HEK293 (cell line): ENCODE measurements around the gene TACR2.

Experiments used
- CTCF ChIA-PET: fragments of 350-600 bp; formaldehyde crosslinking; extraction: SDS; loops from one replicate; lab custom pipeline; 2021; ENCODE audit warnings: antibody characterized with exemption; lab: Yijun Ruan, JAX
- POLR2A ChIA-PET: fragments of 300-600 bp; formaldehyde crosslinking; extraction: SDS; loops from one replicate; lab custom pipeline; 2020; ENCODE audit warnings: antibody characterized with exemption, inconsistent platforms; lab: Yijun Ruan, JAX
- H3K27ac ChIP-seq: fragments of 200-500 bp; sonication (Bioruptor generic); 2 replicates; pipeline ENCODE4 v1.5.1; 2014; ENCODE audit warnings: low read depth, low read length, control low read depth, inconsistent platforms; ENCODE audit errors: extremely low read depth
- H3K36me3 ChIP-seq, 2 experiments: fragments of 200-500 bp in 1 of 2; sonication (Bioruptor generic) in 1 of 2; 1 replicate in 1 of 2; 2 replicates in 1 of 2; pipeline ENCODE4 v1.5.1; 2014 to 2017; ENCODE audit warnings: inconsistent platforms in 2 of 2, low read length in 2 of 2; ENCODE audit not compliant: control insufficient read depth in 2 of 2, insufficient read depth in 1 of 2
- H3K4me1 ChIP-seq: fragments of 200-500 bp; sonication (Bioruptor generic); 2 replicates; pipeline ENCODE4 v1.5.1; 2014; ENCODE audit warnings: mild to moderate bottlenecking, low read length, inconsistent platforms; ENCODE audit not compliant: control insufficient read depth, insufficient read depth
- H3K4me3 ChIP-seq: 2 replicates; pipeline ENCODE4 v1.5.1; 2011; ENCODE audit warnings: low read depth, mild to moderate bottlenecking, control low read depth, low read length, moderate library complexity
- H3K9me3 ChIP-seq: fragments of 200-500 bp; sonication (Bioruptor generic); 2 replicates; pipeline ENCODE4 v1.5.1; 2014; ENCODE audit warnings: low read depth, low read length, inconsistent platforms; ENCODE audit not compliant: control insufficient read depth, insufficient read depth
- GLI2 ChIP-seq: fragments of 450-650 bp; formaldehyde crosslinking; IDR thresholded peaks from 2 replicates; pipeline ENCODE4; 2017; ENCODE audit warnings: missing biosample characterization, missing genetic modification characterization, low read depth, borderline replicate concordance
- GLI4 ChIP-seq: fragments of 450-650 bp; formaldehyde crosslinking; IDR thresholded peaks from 2 replicates; pipeline ENCODE4 v1.5.1; 2016; ENCODE audit warnings: missing biosample characterization, missing genetic modification characterization
- HIC1 ChIP-seq: fragments of 450-650 bp; formaldehyde crosslinking; IDR thresholded peaks from 2 replicates; pipeline ENCODE4 v1.5.1; 2016; ENCODE audit warnings: missing biosample characterization, missing genetic modification characterization
- HOXA7 ChIP-seq: sonication (generic); formaldehyde crosslinking; IDR thresholded peaks from 2 replicates; pipeline ENCODE4 v1.8.1; 2022; ENCODE audit warnings: missing genetic modification reagents, borderline replicate concordance
- HOXD13 ChIP-seq: sonication (generic); formaldehyde crosslinking; IDR thresholded peaks from 2 replicates; pipeline ENCODE4 v1.8.0; 2022; ENCODE audit warnings: missing genetic modification reagents, borderline replicate concordance
- SP7 ChIP-seq: fragments of 450-650 bp; formaldehyde crosslinking; IDR thresholded peaks from 2 replicates; pipeline ENCODE4 v1.5.1; 2016; ENCODE audit warnings: missing biosample characterization, missing genetic modification characterization
- YY2 ChIP-seq: fragments of 450-650 bp; formaldehyde crosslinking; IDR thresholded peaks from 2 replicates; pipeline ENCODE4 v1.5.1; 2016; ENCODE audit warnings: missing biosample characterization, missing genetic modification characterization
- ZBTB7A ChIP-seq: fragments of 450-650 bp; formaldehyde crosslinking; IDR thresholded peaks from 2 replicates; pipeline ENCODE4 v1.5.1; 2016; ENCODE audit warnings: low read depth, missing biosample characterization, missing genetic modification characterization
- ZNF10 ChIP-seq: fragments of 450-650 bp; formaldehyde crosslinking; IDR thresholded peaks from 2 replicates; pipeline ENCODE4 v1.5.1; 2017; ENCODE audit warnings: missing biosample characterization, missing genetic modification characterization
- ZNF121 ChIP-seq: fragments of 450-650 bp; formaldehyde crosslinking; IDR thresholded peaks from 2 replicates; pipeline ENCODE4 v1.5.1; 2016; ENCODE audit warnings: missing biosample characterization, missing genetic modification characterization
- ZNF146 ChIP-seq: fragments of 450-650 bp; formaldehyde crosslinking; IDR thresholded peaks from 2 replicates; pipeline ENCODE4 v1.5.1; 2016; ENCODE audit warnings: missing biosample characterization, missing genetic modification characterization
- ZNF2 ChIP-seq: fragments of 450-650 bp; formaldehyde crosslinking; IDR thresholded peaks from 2 replicates; pipeline ENCODE4 v1.5.1; 2016; ENCODE audit warnings: missing biosample characterization, missing genetic modification characterization
- ZNF239 ChIP-seq: fragments of 450-650 bp; formaldehyde crosslinking; IDR thresholded peaks from 2 replicates; pipeline ENCODE4 v1.5.1; 2016; ENCODE audit warnings: missing biosample characterization, missing genetic modification characterization
- ZNF391 ChIP-seq: fragments of 450-650 bp; formaldehyde crosslinking; IDR thresholded peaks from 2 replicates; pipeline ENCODE4 v1.5.1; 2016; ENCODE audit warnings: low read depth, missing biosample characterization, missing genetic modification characterization, borderline replicate concordance
- ZNF473 ChIP-seq: fragments of 450-650 bp; formaldehyde crosslinking; IDR thresholded peaks from 2 replicates; pipeline ENCODE4 v1.5.1; 2017; ENCODE audit warnings: missing biosample characterization, missing genetic modification characterization
- ZNF639 ChIP-seq: fragments of 450-650 bp; formaldehyde crosslinking; IDR thresholded peaks from 2 replicates; pipeline ENCODE4 v1.5.1; 2016; ENCODE audit warnings: missing biosample characterization, missing genetic modification characterization
- ZNF658 ChIP-seq: fragments of 450-650 bp; formaldehyde crosslinking; IDR thresholded peaks from 2 replicates; pipeline ENCODE4; 2016; ENCODE audit warnings: missing biosample characterization, missing genetic modification characterization
- ZNF670 ChIP-seq: fragments of 450-650 bp; formaldehyde crosslinking; IDR thresholded peaks from 2 replicates; pipeline ENCODE4 v1.5.1; 2016; ENCODE audit warnings: missing biosample characterization, missing genetic modification characterization, low read depth
- ZNF704 ChIP-seq: fragments of 450-650 bp; formaldehyde crosslinking; IDR thresholded peaks from 2 replicates; pipeline ENCODE4 v1.5.1; 2016; ENCODE audit warnings: missing biosample characterization, missing genetic modification characterization
- TF ChIP-seq, protein P1 (sequence below): fragments of 450-650 bp; formaldehyde crosslinking; IDR thresholded peaks from 2 replicates; pipeline ENCODE4 v1.5.0; 2017; ENCODE audit warnings: missing biosample characterization, missing genetic modification characterization, borderline replicate concordance

Gene TACR2

DNA sequence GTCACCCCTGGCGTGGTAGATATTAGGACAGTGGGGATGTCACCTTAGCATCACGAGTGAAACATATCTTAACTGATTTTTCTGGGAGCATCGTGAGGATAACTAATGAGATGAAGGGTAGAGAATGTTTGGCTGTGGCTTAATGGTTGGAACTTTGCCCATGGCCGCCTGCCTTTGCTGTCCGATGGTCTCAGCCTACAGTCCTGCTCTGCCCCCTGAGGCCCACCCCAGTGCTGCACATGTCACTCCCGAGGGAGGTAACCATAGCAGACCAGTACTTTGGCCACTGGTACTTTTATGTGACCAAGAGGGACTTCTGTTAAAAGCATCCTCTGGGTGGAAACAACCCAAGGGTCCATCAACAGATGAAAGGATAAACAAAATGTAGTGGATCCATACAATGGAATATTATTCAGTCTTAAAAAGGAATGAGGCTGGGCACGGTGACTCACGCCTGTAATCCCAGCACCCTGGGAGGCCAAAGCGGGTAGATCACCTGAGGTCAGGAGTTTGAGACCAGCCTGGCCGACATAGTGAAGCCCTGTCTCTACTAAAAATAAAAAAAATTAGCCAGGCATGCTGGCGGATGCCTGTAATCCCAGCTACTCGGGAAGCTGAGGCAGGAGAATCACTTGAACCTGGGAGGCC is 58.4 kb downstream of the TACR2 start:
- ChIA-PET CTCF (interaction anchor here (0.7 kb wide), 1 partner anchor 294 kb away, joined by 3 read pairs; no protein-coding TSS in a partner anchor), POLR2A (no interaction called here)
- Histone ChIP-seq H3K4me1 (no peaks in the 10 kb centered on the region), H3K4me3 (no peak overlapping the region), H3K27ac (no peak overlapping the region), H3K9me3 (no peaks in the 10 kb centered on the region), H3K36me3 (peaks cover 0 to 24% of the 10 kb centered on the region in 2 experiments; a peak in 1 of 3 replicates)
- TF ChIP-seq SP7 (tag by site-specific recombination) = no peak
- TF ChIP-seq ZNF146 = peak; percentile 60

DNA sequence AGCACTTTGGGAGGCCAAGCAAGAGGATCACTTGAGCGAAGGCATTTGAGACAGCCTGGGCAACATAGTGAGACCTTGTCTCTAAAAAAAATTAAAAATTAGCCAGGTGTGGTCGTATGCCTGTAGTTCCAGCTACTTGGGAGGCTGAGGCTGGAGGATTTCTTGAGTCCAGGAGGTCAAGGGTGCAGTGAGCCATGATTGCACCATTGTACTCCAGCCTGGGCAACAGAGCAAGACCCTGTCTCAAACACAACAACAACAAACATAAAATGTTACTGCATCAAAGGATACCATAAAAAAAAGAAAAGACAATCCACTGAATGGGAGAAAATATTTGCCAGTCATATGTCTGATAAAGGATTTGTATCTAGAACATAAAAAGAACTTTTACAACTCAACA is 60.5 kb downstream of the TACR2 start:
- Histone ChIP-seq H3K4me1 (no peaks in the 10 kb centered on the region), H3K4me3 (no peak overlapping the region), H3K9me3 (no peaks in the 10 kb centered on the region), H3K36me3 (peaks cover 0 to 20% of the 10 kb centered on the region in 2 experiments; a peak in 1 of 3 replicates), H3K27ac (no peak overlapping the region)
- ChIA-PET POLR2A (interaction anchor here (0.7 kb wide), 1 partner anchor 22 kb away, joined by 4 read pairs; no protein-coding TSS in a partner anchor), CTCF (interaction anchor here (0.7 kb wide), 1 partner anchor 136 kb away, joined by 3 read pairs; the partner anchor contains the start of gene HKDC1)
- TF ChIP-seq ZNF121 = peak; percentile 55; the same call in 1 of the 2 replicates
- no peak for TF ChIP-seq ZNF391 (tag by site-specific recombination)

DNA sequence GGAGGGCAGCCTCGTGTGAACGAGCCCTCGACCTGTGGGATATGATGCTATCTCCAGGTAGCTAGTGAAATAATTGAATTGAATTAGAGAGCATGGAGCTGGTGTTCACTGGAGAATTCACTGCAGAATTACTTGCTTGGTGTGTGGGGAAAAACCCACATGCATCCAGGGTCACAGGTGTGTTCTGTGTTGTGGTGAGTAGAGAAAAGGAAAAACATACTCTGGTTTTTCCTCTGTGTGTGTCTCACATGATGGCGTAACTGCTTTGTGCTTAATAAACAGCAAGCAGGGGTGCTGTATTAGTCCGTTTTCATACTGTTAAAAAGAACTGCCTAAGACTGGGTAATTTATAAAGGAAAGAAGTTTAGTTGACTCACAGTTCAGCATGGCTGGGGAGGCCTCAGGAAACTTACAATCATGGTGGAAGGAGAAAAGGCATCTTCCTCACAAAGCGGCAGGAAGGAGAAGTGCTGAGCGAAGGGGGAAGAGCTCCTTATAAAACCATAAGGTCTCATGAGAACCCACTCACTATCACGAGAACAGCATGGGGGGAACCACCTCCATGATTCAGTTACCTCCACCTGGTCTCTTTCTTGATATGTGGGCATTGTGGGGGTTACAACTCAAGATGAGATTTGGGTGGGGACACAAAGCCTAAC is 62.6 kb downstream of the TACR2 start:
- CTCF ChIA-PET = no interaction called here

More for the DNA sequence above, 62.6 kb downstream of the TACR2 start:
- POLR2A ChIA-PET = no interaction called here
- TF ChIP-seq GLI4 (tag by site-specific recombination) (no peak), ZNF670 (tag by site-specific recombination) (no peak), GLI2 (tag by site-specific recombination) (no peak), ZNF658 (tag by site-specific recombination) (no peak), ZNF2 (no peak), HOXD13 (no peak), ZBTB7A (tag by site-specific recombination) (no peak), YY2 (tag by site-specific recombination) (no peak), ZNF639 (tag by site-specific recombination) (no peak), HIC1 (tag by site-specific recombination) (no peak), ZNF239 (tag by site-specific recombination) (no peak), HOXA7 (CRISPR knock-in tag) (no peak), ZNF704 (tag by site-specific recombination) (no peak), ZNF10 (tag by site-specific recombination) (no peak), ZNF473 (tag by site-specific recombination) (no peak)
- TF ChIP-seq, protein P1, sequence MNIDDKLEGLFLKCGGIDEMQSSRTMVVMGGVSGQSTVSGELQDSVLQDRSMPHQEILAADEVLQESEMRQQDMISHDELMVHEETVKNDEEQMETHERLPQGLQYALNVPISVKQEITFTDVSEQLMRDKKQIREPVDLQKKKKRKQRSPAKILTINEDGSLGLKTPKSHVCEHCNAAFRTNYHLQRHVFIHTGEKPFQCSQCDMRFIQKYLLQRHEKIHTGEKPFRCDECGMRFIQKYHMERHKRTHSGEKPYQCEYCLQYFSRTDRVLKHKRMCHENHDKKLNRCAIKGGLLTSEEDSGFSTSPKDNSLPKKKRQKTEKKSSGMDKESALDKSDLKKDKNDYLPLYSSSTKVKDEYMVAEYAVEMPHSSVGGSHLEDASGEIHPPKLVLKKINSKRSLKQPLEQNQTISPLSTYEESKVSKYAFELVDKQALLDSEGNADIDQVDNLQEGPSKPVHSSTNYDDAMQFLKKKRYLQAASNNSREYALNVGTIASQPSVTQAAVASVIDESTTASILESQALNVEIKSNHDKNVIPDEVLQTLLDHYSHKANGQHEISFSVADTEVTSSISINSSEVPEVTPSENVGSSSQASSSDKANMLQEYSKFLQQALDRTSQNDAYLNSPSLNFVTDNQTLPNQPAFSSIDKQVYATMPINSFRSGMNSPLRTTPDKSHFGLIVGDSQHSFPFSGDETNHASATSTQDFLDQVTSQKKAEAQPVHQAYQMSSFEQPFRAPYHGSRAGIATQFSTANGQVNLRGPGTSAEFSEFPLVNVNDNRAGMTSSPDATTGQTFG (tag by site-specific recombination) = no peak
- Histone ChIP-seq H3K9me3 (no peaks in the 10 kb centered on the region), H3K4me1 (no peaks in the 10 kb centered on the region), H3K27ac (no peak overlapping the region), H3K36me3 (peaks cover 0 to 15% of the 10 kb centered on the region in 2 experiments; a peak in 1 of 3 replicates), H3K4me3 (no peak overlapping the region)
